GM18909 (cell line): Measurements from ENCODE around the gene P2RY14.

ENCODE experiments used
- ATAC-seq: cut with Tn5 transposase; IDR thresholded peaks from one replicate; pipeline ENCODE4 v1.9.1; 2021; ENCODE audit warnings: mild to moderate bottlenecking; ENCODE audit not compliant: unreplicated experiment, poor library complexity

Gene P2RY14

DNA sequence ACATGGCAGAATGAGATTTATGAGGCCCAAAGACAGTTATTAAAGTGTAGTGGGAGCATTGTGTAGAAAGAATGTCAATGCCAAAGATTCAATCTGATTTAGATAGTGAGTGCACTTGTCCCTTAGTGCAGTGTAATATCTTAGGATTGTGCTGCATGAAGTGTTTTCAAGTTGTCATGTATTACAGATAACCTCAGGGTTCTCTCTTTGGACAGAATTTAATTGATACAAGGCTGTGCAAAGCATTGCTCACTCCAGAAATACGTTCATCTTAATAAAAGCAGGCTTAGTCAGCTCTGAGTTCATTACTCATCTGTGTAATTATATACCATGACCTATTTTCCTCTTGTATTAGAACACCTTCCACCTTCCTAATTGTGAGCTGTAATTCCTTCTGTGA lies 59.3 kb downstream of the P2RY14 start:
- ATAC-seq, result no peak

DNA sequence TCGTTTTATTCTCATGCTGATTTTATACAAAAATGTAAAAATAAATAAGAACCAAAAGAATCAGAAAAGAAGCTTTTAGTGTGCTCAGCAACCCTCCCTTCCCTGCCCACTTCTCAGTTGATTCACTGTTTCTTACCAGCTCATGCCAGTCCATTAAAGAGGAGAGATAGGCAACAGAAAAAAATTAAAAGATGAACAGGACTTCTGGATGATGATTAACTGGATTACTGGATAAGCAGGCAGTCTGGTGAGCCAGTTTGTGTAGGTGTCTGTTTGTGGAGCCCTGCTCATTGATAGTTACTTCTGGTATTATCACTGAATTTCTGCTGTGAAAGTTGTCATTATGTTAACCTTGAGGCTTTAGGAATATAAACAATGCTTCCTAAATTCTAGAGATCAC lies 60.2 kb downstream of the P2RY14 start:
- no peak for ATAC-seq

DNA sequence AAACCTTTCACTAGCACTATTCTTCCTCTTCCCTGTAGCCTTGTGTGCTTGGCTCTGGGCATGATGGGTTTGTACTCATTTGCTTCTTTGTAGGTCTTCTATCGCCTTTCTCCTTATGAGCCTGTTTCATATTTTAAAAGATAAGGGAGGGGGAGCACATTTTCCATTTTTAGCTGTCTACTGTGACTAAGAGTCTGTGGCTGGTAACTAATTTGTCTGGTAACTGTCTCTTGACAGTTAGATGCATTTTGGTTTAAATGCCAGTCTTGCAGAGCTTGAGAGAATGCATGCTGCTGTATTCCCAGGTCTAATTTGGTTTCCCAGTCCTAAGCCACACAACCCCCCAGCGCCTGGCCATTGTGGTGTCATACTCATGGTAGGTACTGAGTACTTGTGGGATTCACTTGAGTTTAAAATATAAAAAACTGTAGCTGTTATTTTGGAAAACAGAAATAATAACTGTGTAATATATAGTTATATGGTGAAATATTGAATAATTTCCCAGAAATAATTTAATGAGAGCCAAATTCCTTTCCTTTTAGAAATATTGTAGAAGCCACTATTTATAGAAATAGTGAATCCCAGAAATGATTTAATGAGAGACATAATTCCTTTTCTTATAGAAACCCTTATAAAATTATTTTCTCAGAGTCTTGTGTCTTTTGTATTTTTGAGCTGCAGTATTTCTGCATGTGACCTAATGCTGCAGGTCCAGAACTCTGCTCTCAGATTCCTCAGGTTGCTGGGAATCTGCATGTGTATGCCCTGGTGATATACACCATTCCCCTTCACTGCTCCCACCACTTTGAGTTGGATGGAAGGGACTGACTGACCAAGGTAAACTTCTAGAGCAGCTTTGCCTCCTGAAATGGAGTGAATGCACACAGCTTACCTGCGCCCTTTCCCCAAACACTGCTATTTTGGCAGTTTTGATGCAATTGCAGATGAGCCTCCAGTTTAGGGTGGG lies 61.4 kb downstream of the P2RY14 start:
- no peak for ATAC-seq

DNA sequence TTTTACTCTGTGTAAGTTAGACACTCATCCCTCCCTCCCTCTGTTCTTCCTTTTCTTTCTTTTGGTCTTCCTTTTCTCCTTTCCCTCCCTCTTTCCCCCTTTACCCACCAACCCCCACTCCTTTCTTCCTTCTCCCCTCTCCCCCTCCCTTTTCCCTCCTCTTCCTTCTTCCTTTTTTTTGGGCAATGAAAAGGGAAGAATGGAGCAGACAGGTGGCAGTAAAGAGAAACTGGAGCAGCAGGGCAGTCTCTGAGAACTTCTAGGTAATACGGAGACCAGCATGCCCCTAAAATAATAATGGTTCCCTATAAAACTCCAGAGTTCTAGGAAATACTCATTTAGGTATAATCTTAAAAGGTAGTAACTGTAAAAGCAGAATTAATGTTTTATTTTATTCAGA lies 63.9 kb downstream of the P2RY14 start:
- no peak for ATAC-seq

DNA sequence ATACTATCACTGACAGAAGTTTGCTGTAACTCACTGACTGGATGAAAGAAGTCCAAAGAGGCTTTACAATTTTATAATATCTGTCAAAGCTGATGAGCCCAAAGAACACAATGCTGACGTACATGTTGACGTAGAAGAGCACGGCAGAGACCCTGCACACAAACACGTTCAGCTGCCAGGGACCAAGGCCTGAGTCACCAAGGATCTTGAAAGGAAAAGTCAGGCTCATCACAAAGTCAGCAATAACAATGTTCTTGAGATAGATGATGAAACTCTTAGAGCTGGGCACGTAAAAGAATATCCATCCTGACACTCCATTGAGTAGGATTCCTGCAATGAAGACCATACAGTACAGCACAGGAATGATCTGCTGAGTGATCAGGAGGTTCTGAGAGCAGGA lies 64.5 kb downstream of the P2RY14 start:
- no peak for ATAC-seq

DNA sequence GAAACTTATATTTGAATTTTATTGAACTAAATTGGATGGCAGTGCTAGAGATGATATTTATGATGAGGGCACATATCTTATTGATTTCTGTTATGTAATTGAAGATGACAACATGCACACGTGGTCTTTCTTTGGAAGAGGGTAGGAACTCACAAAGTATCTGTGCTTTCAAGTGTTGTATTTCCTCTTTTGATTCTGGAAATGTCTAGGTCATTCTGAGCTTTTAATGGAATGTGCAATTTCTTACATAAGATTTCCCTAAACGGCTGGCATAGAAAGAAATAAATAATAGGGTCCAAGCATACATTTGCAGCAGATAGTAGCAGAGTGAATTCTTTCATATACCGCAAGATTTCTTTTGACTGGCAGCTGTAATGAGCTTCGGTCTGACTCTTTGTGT lies 65.2 kb downstream of the P2RY14 start:
- no peak for ATAC-seq

DNA sequence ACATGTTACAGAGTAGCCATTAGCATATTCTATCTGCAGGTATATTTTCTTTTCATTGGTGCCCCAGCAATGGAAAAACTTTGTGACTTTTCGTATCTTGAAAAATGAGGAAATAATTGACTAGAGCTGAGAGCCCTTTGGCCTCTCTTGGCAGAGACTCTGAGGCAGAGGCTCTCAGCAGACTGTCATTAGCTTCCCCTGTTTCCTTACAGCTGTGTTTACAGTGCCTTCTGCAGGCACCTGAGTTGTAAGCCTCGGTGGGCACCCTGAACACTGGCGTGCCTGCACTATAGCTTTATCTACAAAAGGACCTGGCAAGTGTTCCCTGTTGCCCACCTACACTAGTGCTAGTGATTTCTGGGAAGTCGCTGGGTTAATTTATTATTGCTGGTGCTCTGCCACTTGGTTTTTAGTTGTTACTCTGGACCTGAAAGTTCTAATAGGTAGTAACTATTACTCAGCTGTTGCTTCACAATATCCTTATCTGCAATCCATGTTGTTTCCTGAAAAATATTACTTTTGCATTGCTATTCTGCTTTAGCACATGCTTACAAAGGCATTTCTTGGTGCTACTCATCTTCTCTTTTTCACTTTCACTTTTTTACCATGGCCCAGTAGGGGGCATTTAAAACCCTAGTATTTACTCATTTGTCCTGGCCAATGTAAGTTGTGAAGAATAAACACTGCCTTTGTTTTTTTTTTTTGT lies 67.5 kb downstream of the P2RY14 start:
- peak; percentile 80 for ATAC-seq

DNA sequence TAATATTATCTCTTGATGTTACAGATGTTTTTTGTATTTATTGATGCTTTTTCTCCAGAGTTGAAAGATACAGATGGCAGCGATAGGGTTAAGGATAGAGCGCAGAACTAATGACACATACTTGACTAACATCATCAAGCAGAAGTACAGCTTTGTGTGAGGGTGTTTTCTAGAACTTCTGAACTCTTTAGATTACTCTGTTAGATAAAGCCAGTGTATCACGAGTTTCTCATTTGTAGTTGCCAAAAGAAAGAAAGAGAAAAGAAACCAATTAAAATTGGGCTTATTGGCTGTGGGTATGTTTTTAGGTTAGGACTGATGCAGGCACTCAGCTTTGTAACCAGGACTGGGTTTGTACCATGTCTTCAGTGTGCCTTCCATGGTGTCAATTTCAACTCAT lies 68.7 kb downstream of the P2RY14 start:
- ATAC-seq, result no peak

DNA sequence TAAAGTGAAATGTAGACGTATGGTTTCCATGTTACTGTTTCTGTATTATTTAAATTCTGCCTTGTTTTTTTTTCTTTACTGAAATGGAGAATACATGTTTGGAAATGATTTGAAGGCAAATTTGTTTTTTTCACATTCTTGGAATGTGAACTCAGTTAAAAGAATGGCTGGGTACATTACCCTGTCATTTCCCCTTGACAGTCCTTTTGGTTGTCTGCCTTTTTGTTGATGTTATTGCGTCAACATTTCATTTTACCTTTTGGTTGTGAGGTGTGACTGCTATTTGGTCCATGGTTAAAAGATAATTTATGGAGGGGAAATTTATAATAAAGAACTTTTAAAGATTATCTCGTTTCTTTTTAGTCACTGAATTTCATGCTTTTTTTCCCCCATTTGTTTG lies 72.1 kb downstream of the P2RY14 start:
- no peak for ATAC-seq

DNA sequence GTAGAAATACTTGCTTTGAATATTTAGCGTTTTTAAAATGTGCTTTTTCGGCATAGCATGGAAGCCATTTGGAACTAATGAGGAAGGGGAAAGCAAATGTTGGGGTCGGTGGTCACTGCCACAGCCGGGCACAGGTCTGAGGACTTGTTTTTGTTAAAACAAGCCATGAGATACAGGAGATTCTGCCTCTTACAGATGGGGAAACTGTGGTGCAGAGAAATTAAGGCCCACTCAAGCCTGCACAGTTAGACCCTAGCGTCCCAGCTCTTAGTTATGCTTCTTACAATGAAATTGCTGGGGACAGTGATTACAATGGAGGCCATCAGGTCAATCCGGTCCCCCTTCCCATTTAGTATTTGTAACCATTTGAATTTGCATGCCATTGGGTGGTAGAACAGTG lies 72.9 kb downstream of the P2RY14 start:
- no peak for ATAC-seq

DNA sequence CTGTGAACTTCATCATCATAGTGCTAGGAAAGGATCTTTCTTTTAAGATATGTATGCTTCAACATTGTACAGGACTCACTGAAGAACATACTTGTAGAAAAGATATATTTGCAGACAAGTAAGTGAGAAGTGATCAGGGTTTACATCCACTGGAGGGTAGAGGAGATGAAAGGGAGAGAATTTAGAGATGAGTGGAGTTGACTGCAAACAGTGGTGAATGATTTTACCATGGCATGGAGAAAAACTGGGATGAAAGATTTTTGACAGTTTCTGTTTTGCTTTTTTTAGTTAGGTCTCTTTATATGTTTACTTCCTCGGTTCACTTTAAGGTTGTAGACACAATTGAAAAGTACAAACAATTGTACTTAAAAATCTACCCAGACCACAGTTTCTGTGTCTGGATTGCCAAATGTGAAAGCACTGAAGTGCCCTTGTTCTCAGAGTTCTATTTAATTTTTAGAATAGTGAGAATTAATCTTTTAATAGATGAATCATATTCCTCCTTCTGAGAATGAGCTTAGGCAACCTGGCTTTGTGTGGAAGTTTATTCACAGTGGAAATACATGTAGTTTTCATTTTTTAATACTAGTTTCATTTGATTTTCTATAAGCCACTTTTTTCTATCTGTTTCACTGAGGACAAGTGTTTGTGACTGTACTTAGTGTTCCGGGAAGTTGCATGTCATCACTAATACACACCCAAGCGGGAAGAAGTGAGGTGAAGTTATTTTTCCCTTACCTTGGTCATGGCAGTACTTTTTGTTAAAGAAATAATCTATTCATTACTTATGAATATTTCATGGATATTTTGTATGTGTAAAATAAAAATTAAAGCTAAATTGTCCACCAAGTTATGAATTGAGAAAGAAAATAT lies 73.6 kb downstream of the P2RY14 start:
- ATAC-seq, result no peak

DNA sequence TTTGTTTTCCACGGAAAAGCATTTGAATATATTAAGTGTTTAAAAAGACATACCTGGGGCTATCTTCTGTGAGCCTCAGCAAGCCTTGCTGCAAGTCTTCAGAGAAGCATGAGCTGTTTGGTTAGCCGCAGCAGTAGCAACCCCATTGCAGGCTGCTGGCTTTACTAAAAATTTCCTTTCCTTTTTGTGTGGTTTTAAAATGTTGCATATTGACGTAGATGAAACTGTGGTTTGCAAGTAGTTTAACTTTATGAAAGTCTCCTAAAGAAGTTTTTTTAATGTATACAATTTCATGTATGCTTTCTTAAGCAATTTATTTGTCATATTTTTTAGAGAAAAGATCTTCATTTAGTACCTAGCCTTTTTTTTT lies 75.3 kb downstream of the P2RY14 start, which contains the start of gene GPR171:
TSS of gene GPR171 (minus strand) at position 166 of the 370 bp plus-strand sequence. CDS start 3,830 bp downstream, outside the sequence.
- ATAC-seq, result peak; percentile 89

DNA sequence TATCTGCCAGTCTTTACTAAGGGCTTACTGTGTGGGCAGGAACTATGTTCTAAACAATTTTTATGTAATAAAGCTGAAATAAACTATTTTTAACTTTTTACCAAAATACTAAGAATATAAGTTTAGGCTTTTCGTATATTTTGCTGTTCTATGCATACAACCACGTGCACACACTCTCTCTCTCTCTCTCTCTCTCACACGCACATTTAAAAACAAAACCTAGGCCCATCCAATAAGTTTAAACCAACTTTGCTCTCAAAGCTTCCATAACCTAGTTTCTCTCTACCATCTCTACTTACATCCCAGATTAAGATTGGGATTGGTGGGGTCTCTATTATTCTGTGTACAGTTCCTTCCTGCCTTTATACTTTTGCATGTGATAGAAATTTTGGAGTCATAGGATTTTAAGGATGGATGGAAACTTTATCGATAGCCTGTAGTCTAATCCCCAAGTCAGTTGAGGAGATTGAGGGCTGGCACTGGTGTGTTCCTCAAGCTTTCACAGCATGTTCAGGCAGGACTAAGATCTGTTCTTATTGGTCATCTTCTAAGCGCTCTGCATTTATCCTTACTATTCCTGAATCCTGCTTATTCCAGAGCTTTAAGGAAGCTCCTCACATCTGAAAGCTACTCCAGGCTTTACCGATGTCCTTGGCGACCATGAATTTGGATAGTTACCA lies 77.2 kb downstream of the P2RY14 start:
- ATAC-seq, result no peak

DNA sequence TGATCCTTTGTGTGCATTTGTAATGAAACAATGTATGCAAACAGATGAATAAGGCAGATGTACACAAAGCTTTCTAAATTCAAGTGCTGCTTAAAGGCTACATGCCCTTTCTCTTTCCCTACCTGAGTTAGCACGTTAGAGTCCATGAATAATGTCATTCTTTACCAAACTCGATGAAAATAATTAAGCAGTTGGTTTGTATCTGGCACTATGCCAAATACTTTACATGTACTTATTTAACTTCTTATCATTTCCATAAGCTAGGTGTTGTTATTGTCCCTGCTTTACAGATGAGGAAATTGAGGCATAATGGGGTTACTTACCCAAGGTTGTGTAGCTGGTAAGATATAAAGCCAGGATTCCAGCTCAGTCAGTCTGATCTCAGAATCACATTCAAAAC lies 77.8 kb downstream of the P2RY14 start:
- ATAC-seq, result no peak

DNA sequence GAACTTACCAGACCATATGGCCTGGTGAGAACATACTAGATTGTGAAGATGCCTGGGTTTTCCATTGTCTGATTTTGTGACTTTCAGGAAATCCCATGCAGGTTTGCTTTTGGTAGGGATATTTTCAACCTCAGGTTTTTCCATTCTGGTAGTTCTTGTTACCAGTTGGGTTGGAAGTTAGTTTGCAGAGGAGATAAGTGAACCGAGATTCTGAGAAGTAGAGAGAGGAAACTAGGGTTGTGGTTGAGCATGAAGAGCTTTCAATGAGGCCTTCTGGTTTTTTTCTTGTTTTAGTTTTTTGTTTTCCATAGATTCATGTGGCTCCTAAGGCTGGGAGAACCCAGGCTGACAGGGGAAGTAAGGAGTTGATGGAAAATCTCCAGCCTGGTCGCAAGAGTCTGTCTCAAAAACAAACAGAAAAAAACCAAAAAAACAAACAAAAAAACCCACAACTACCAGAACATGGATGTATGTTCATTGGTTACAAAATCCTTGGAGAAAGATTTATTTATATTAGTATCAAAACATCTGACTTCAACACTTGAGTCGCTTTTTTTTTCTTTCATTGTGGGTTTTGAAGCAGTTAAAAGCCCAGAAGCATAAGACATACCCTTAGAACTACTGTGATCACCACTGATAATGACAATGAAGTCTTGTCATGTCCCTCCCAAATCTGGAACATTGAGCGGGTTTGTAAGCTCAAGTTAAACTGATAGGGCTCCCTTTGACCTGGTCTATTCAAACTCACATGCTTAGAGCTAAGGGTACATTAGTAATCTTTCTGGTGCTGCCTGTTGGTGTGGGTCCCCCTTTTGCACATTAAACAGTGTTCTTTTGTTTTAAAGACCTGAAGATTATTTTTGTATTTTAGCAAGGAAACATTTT lies 78.5 kb downstream of the P2RY14 start:
- ATAC-seq, result no peak

DNA sequence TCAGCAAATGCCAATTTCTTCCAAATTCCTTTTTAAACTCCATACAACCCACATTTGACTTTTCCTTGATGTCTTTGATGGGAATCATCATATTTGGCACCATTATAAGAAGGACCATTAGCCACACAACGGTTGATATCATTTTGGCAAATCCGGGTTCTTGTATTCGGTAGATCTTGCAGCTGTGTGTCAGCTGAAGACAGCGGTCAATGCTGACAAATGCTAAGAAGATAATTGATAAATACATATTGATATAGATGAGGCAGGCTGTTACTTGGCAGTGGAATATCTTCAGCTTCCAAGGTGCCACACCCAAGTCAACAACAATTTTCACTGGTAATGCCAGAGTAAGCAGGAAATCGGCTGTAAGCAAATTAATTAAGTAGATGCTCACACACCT lies 79.5 kb downstream of the P2RY14 start:
- ATAC-seq, result no peak

DNA sequence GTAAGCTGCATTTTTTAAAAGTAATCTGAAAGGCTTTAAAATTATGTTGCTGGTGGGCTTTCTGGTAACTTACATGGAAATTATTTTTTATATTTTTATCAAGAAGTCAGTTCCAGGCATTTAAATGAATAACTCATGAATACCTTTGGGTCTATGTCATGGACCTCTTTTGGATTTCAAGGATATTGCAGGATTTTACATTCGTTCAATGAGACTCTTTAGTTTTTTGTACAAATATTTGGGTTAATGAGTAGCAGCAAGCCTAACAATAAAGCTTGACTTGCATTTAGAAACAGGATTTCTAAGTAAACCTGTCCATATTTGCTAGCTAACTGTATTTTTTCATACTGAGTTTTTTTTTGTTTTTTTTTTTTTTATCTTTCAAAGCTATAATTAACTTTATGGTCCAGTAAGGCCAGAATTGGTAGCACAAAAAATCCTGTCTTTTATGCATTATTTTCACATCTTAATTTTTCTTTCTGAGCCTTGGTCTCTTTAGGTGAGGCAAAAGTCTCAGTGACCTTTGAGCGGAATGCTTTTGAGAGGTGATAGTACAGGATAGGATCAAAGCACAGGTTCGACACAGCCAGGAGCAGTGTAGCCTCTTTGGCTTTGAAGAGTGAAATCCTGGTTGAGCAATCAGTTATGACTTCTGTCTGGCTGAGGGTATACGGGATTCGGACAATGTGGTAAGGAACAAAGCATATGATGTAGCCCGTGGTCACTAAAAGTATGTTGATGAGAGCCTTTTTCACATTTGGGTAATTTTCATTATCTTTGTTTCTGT lies 80.2 kb downstream of the P2RY14 start:
- no peak for ATAC-seq

DNA sequence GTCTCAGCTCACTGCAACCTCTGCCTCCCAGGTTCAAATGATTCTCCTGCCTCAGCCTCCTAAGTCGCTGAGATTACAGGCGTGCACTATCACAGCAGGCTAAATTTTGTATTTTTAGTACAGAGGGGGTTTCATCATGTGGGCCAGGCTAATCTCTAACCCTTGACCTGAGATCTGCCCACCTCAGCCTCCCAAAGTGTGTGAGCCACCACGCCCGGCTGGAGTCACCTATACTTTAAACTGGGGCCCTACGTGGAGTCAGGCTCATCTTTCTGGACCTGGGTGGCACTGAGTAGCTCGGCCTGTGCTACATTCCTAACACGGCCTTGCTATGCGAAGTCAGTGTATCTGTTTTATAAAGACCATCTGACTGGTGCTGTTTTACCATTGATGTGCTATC lies 81.1 kb downstream of the P2RY14 start:
- ATAC-seq, result no peak
